ENCODE measurements around the gene TRIM2.

Gene TRIM2

DNA sequence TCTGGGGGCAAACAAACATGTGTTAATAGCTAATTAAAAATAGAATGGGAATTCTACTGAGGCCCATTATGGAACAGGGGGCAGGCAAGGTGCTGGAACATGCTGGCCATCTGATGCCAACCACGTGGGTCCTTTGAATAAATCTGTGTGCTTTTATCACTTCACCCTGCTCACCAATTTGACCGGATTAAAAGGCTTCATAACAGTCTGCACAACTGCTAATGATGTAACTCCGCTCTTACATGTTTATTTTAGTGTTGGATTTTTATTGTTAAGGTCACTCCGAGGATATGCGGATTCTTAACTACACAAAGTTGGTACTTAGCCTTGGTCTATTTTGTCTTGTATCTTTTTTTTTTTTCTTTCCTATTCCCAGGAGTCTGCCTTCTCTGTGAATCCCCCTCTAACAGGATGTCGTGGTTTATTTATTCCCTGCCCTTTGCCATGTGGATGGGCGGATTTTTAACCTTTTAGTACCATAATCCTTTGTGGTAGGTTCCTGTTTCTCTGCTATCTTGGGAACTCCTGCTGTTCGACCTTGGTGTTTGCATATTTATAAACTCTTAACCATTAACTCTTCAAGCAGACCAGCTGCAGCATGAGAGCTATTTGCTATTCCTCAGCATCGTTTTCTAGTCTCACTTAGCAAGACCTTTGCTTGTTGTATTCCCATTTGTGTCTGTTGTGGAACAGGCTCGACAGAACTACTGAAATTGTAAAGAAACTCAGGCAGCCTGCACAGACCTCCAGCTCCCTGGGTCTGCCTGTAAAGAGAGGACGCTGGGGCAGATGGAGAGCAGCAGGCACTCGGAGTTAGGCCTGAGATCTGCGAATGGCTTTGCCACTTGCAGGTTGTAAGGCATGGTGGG, 38.0 kb downstream of the TRIM2 start:
- H3K4me2 ChIP-seq (ENCODE audit: low read depth, low read length), result no peak overlapping the region
- no peak for DNase-seq

DNA sequence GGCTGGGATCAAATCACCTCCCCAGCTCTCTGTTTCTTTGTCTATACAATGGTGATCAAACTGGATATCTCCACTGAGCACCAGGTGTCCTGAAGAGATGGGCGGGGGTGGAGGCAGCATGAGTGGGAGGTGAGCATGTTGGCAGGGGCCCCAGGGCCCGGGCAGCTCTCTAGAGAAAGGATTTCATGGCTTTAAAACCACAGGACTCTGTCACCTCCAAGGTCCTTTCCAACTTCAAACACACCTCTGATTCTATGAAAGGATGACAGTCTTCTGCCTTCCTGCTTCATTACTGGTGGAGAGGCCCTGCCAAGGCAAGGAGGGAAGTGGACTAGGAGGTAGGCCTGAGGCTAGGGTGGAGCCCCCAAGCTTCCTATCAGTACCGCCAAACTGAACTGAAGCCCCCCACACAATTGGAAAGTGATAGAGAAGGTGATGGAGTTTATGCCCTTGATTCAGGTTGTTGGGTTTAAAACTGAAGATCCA, 38.6 kb downstream of the TRIM2 start:
- Histone ChIP-seq H4K20me1 (ENCODE audit: insufficient read depth, low read length) (no peaks in the 10 kb centered on the region), H3K36me3 (replicated peaks; ENCODE audit: insufficient read depth, low read length) (no peaks in the 10 kb centered on the region), H3K27ac (ENCODE audit: low read length) (no peak overlapping the region), H3K79me2 (ENCODE audit: low read length) (no peaks in the 10 kb centered on the region), H3K4me2 (ENCODE audit: low read depth, low read length) (no peak overlapping the region), H3K27me3 (replicated peaks; ENCODE audit: insufficient read depth, low read length) (no peaks in the 10 kb centered on the region), H2AFZ (ENCODE audit: low read length) (no peak overlapping the region), H3K4me3 (ENCODE audit: low read length) (no peak overlapping the region), H3K9ac (ENCODE audit: low read length) (no peak overlapping the region), H3K4me1 (ENCODE audit: low read length) (no peaks in the 10 kb centered on the region), H3K9me3 (replicated peaks; ENCODE audit: insufficient read depth, low read length) (no peaks in the 10 kb centered on the region), H3F3A (ENCODE audit: insufficient read depth, low read length) (no peaks in the 10 kb centered on the region), H3K9me2 (replicated peaks; ENCODE audit: insufficient read depth, low read length) (no peaks in the 10 kb centered on the region)
- TF ChIP-seq EZH2phosphoT487 (IDR thresholded peaks at IDR 0.05; ENCODE audit: low read length), result no peak
- TF ChIP-seq, protein P1, sequence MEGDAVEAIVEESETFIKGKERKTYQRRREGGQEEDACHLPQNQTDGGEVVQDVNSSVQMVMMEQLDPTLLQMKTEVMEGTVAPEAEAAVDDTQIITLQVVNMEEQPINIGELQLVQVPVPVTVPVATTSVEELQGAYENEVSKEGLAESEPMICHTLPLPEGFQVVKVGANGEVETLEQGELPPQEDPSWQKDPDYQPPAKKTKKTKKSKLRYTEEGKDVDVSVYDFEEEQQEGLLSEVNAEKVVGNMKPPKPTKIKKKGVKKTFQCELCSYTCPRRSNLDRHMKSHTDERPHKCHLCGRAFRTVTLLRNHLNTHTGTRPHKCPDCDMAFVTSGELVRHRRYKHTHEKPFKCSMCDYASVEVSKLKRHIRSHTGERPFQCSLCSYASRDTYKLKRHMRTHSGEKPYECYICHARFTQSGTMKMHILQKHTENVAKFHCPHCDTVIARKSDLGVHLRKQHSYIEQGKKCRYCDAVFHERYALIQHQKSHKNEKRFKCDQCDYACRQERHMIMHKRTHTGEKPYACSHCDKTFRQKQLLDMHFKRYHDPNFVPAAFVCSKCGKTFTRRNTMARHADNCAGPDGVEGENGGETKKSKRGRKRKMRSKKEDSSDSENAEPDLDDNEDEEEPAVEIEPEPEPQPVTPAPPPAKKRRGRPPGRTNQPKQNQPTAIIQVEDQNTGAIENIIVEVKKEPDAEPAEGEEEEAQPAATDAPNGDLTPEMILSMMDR (IDR thresholded peaks at IDR 0.05; ENCODE audit: low read length), result no peak
- TF ChIP-seq EZH2 (optimal IDR thresholded peaks at IDR 0.05; ENCODE audit: low read depth, low read length), result no peak
- DNase-seq, result no peak

More for the DNA sequence above, 38.0 kb downstream of the TRIM2 start:
- Histone ChIP-seq H3K9ac (ENCODE audit: low read length) (no peak overlapping the region), H3K27ac (ENCODE audit: low read length) (no peak overlapping the region), H3K4me1 (ENCODE audit: low read length) (no peaks in the 10 kb centered on the region), H2AFZ (ENCODE audit: low read length) (no peak overlapping the region), H3K9me3 (replicated peaks; ENCODE audit: insufficient read depth, low read length) (no peaks in the 10 kb centered on the region), H3K36me3 (replicated peaks; ENCODE audit: insufficient read depth, low read length) (no peaks in the 10 kb centered on the region), H3K27me3 (replicated peaks; ENCODE audit: insufficient read depth, low read length) (no peaks in the 10 kb centered on the region), H3F3A (ENCODE audit: insufficient read depth, low read length) (no peaks in the 10 kb centered on the region), H3K4me3 (ENCODE audit: low read length) (no peak overlapping the region), H4K20me1 (ENCODE audit: insufficient read depth, low read length) (no peaks in the 10 kb centered on the region), H3K79me2 (ENCODE audit: low read length) (no peaks in the 10 kb centered on the region), H3K9me2 (replicated peaks; ENCODE audit: insufficient read depth, low read length) (no peaks in the 10 kb centered on the region)
- TF ChIP-seq, protein P1 (IDR thresholded peaks at IDR 0.05; ENCODE audit: low read length), result no peak
- TF ChIP-seq EZH2 (optimal IDR thresholded peaks at IDR 0.05; ENCODE audit: low read depth, low read length), result no peak
- TF ChIP-seq EZH2phosphoT487 (IDR thresholded peaks at IDR 0.05; ENCODE audit: low read length), result no peak

DNA sequence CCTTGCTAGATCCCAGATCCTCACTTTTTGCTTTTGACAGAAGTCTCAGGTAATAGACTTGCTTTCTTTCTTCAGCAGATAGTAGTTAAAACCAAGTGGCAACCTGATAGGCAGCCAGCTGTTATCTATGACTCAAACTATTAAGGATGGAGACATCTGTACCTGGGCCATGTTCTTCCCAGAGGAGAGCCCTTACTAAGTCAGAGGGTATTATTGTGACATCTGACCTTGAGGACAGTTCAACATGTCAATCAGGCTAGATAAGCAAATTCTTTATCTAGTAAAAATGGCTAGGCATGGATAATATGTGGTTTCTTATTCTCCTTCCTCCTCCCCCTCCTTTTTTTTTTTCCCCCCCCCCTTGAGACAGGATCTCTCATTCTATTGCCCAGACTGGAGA, 39.2 kb downstream of the TRIM2 start:
- H3K27ac ChIP-seq (ENCODE audit: low read length), result no peak overlapping the region
- H2AFZ ChIP-seq (ENCODE audit: low read length), result no peak overlapping the region
- no peaks in the 10 kb centered on the region for H3K79me2 ChIP-seq (ENCODE audit: low read length)
- H3K27me3 ChIP-seq (replicated peaks; ENCODE audit: insufficient read depth, low read length), result no peaks in the 10 kb centered on the region
- H3K4me3 ChIP-seq (ENCODE audit: low read length), result no peak overlapping the region
- TF ChIP-seq EZH2 (optimal IDR thresholded peaks at IDR 0.05; ENCODE audit: low read depth, low read length) (no peak), EZH2phosphoT487 (IDR thresholded peaks at IDR 0.05; ENCODE audit: low read length) (no peak)
- TF ChIP-seq, protein P1 (IDR thresholded peaks at IDR 0.05; ENCODE audit: low read length), result no peak
- no peaks in the 10 kb centered on the region for H3K4me1 ChIP-seq (ENCODE audit: low read length)
- no peaks in the 10 kb centered on the region for H3F3A ChIP-seq (ENCODE audit: insufficient read depth, low read length)
- H3K36me3 ChIP-seq (replicated peaks; ENCODE audit: insufficient read depth, low read length), result no peaks in the 10 kb centered on the region
- no peak overlapping the region for H3K4me2 ChIP-seq (ENCODE audit: low read depth, low read length)
- no peak overlapping the region for H3K9ac ChIP-seq (ENCODE audit: low read length)
- no peaks in the 10 kb centered on the region for H3K9me3 ChIP-seq (replicated peaks; ENCODE audit: insufficient read depth, low read length)
- H4K20me1 ChIP-seq (ENCODE audit: insufficient read depth, low read length), result no peaks in the 10 kb centered on the region
- no peaks in the 10 kb centered on the region for H3K9me2 ChIP-seq (replicated peaks; ENCODE audit: insufficient read depth, low read length)
- DNase-seq, result no peak
